ENCODE results near the gene ZC2HC1C. TPM values are rescaled to one million over a fixed set of nuclear protein-coding genes. Genes with fewer than 3 reads are reported as not detected.

Gene ZC2HC1C
- total and polyA plus RNA-seq, 10 of the 15 experiments (the other 5 are each of a cell fraction or from before 2014, with no cell fraction given) = 0.92 to 3.7 (median 1.6) TPM

DNA sequence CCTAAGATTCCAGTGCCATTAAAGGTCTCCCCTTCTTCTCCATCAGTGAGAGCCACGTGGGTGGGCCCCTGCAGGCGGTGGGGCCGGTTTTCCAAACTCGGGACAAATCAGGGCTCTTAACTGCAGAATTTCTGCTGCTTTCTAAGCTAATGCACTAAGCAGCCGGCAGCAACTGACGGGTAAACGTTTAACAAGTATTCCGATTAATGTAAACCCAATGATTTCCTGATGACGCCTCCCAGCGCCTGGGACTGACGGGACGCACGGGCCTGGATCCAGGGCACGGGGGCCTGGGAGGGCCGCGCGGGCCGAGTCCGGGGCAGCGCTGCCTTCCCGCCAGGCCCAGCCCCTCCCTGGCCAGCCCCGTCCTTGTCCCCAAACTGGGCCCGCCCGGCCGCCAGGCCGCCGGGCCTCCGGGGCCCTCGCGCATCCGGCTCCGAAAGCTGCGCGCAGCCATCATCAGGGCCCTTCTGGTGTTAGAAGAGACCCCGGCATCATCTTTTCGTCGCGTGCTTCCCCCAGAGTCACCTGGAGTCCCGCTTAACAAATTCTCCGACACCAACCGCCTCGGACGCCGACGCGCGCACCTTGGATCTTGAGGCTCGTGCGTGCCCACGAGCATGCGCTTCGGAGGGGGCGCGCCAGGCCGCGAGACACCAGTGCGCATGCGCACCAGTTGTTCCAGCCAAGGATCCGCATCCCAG lies 18.4 kb upstream of the ZC2HC1C start, which contains the start of gene MLH3:
TSS of gene MLH3 (minus strand) at position 616 of the 704 bp plus-strand sequence. CDS start 1,812 bp downstream, outside the sequence.
- H3K9me3 ChIP-seq (replicated peaks; ENCODE audit: control insufficient read depth, insufficient read depth, low read length) = no peaks in the 10 kb centered on the region; the same call in 2 of the 3 replicates
- ChIA-PET CTCF (interaction anchor here (1.0 to 2.3 kb wide), 3 partner anchors 27 to 104 kb away, joined by 3 to 6 read pairs (median 4); no protein-coding TSS in a partner anchor), RAD21 (ENCODE audit: unreplicated experiment) (interaction anchor here (3.3 kb wide), 1 partner anchor 12 kb away, joined by 13 read pairs; the partner anchor contains the start of gene ACYP1), POLR2A (interaction anchor here (0.9 to 1.6 kb wide), 3 partner anchors 13 to 211 kb away, joined by 3 to 17 read pairs (median 7); partner anchors contain the start of gene ACYP1), SMC1A (ENCODE audit: uncharacterized antibody, unreplicated experiment) (interaction anchor here (2.3 kb wide), 1 partner anchor 12 kb away, joined by 15 read pairs; the partner anchor contains the start of gene ACYP1)
- in situ Hi-C loops (cut with MboI) (no loop called here), intact Hi-C loops (cut with micrococcal nuclease; ENCODE audit: unreplicated experiment) (no loop called here)
- BruUV-seq (replicated peaks) = TSS peak; percentile 58
- no peak for DNase-seq (ENCODE audit: low read depth, low spot score)
- H4K20me1 ChIP-seq (ENCODE audit: control insufficient read depth, insufficient read depth) = no peaks in the 10 kb centered on the region
- FAIRE-seq = peak; percentile 23
- H3K79me2 ChIP-seq (ENCODE audit: control insufficient read depth, insufficient read depth, low read length) = peaks cover 16% of the 10 kb centered on the region
- no peaks in the 10 kb centered on the region for H3K4me1 ChIP-seq (ENCODE audit: control insufficient read depth, insufficient read depth, low read length)
- WGBS (ENCODE audit: insufficient coverage, insufficient replicate concordance, low lambda C conversion rate, missing lambda C conversion rate) = under 1% methylated on average over 54 of the region's 59 CpGs
- peak within 1 kb of the TSS; percentile 73 for H3K4me2 ChIP-seq (ENCODE audit: control insufficient read depth, insufficient read depth)
- no peaks in the 10 kb centered on the region for H3K36me3 ChIP-seq (ENCODE audit: control insufficient read depth in 2 of 2, insufficient read depth in 2 of 2, low read length in 1 of 2)
- peak within 1 kb of the TSS; percentile 90 for H3K9ac ChIP-seq (ENCODE audit: control insufficient read depth, insufficient read depth, low read length)
- peak within 1 kb of the TSS; percentile 89 for H2AFZ ChIP-seq (ENCODE audit: control insufficient read depth, low read depth, low read length)
- peak; percentile 94 for ATAC-seq
- no peaks in the 10 kb centered on the region for H3K27me3 ChIP-seq (replicated peaks in 1 of 2; ENCODE audit: control insufficient read depth in 2 of 2, insufficient read depth in 2 of 2, low read length in 1 of 2)
- peak within 1 kb of the TSS; percentile 77 for H3K27ac ChIP-seq (ENCODE audit: control insufficient read depth, insufficient read depth)
- peak within 1 kb of the TSS; percentile 65 for H3K4me3 ChIP-seq
- TF ChIP-seq POLR2A (IDR thresholded peaks at IDR 0.05; ENCODE audit: low read depth, low read length) = peak; percentile 82
- TF ChIP-seq ZNF24 (IDR thresholded peaks at IDR 0.05) = no peak
- TF ChIP-seq EED (IDR thresholded peaks at IDR 0.05; ENCODE audit: low read depth) = peak; percentile 36; the same call in 1 of the 2 replicates
- TF ChIP-seq SIX5 (IDR thresholded peaks at IDR 0.05; ENCODE audit: low read depth, low read length, severe bottlenecking) = no peak
- TF ChIP-seq SMARCA5 (IDR thresholded peaks at IDR 0.05) = 0 out of 2 replicates have a peak, but pooled peaks have one; percentile 51
- TF ChIP-seq CBX3 (IDR thresholded peaks at IDR 0.05; ENCODE audit: borderline replicate concordance, low read depth) = no peak
- peak; percentile 49; the same call in 1 of the 2 replicates for TF ChIP-seq TAF1 (IDR thresholded peaks at IDR 0.05; ENCODE audit: borderline replicate concordance, low read depth, low read length)
- TF ChIP-seq NR2C2 (IDR thresholded peaks at IDR 0.05; ENCODE audit: borderline replicate concordance, control insufficient read depth, insufficient read length, low read depth) = no peak
- TF ChIP-seq EGR1 (IDR thresholded peaks at IDR 0.05; ENCODE audit: borderline replicate concordance in 1 of 2, low read depth in 2 of 2, low read length in 2 of 2) = 0 out of 3 replicates have a peak, but pooled peaks of 1 of the 2 experiments have one; percentile 8
- TF ChIP-seq TCF3 (IDR thresholded peaks at IDR 0.05; ENCODE audit: borderline replicate concordance, insufficient read depth, low read depth, low read length) = no peak
- peak; percentile 79 for TF ChIP-seq RB1 (IDR thresholded peaks at IDR 0.05; ENCODE audit: borderline replicate concordance)
- TF ChIP-seq NKRF (conservative IDR thresholded peaks at IDR 0.05) = 0 out of 2 replicates have a peak, but pooled peaks have one; percentile 47
- TF ChIP-seq MXI1 (IDR thresholded peaks at IDR 0.05; ENCODE audit: low read depth, low read length) = 0 out of 2 replicates have a peak, but pooled peaks have one; percentile 17
- no peak for TF ChIP-seq ATF3 (IDR thresholded peaks at IDR 0.05; ENCODE audit: borderline replicate concordance, extremely low read depth, low read depth, low read length)
- TF ChIP-seq PBX3 (IDR thresholded peaks at IDR 0.05; ENCODE audit: insufficient replicate concordance, low read depth, low read length) = no peak
- no peak for TF ChIP-seq SMAD5 (IDR thresholded peaks at IDR 0.05; ENCODE audit: low read depth)
- peak; percentile 89 for TF ChIP-seq LARP7 (IDR thresholded peaks at IDR 0.05)
- peak; percentile 62; the same call in 1 of the 2 replicates for TF ChIP-seq BACH1 (IDR thresholded peaks at IDR 0.05; ENCODE audit: borderline replicate concordance)
- TF ChIP-seq RELA (IDR thresholded peaks at IDR 0.05; ENCODE audit: borderline replicate concordance, partially characterized antibody) = peak; percentile 51
- no peak for TF ChIP-seq STAT1 (conservative IDR thresholded peaks at IDR 0.05)
- TF ChIP-seq DPF2 (IDR thresholded peaks at IDR 0.05) = peak; percentile 71
- TF ChIP-seq CHD4 (IDR thresholded peaks at IDR 0.05) = no peak

Measured in GM12878 (cell line).